HEK293 (cell line): ENCODE measurements around the gene F9.

Experiments
- CTCF ChIA-PET: fragments of 350-600 bp; formaldehyde crosslinking; extraction: SDS; loops from one replicate; lab custom pipeline; 2021; ENCODE audit warnings: antibody characterized with exemption; lab: Yijun Ruan, JAX
- POLR2A ChIA-PET: fragments of 300-600 bp; formaldehyde crosslinking; extraction: SDS; loops from one replicate; lab custom pipeline; 2020; ENCODE audit warnings: antibody characterized with exemption, inconsistent platforms; lab: Yijun Ruan, JAX
- H3K27ac ChIP-seq: fragments of 200-500 bp; sonication (Bioruptor generic); 2 replicates; pipeline ENCODE4 v1.5.1; 2014; ENCODE audit warnings: low read depth, low read length, control low read depth, inconsistent platforms; ENCODE audit errors: extremely low read depth
- H3K36me3 ChIP-seq, 2 experiments: fragments of 200-500 bp in 1 of 2; sonication (Bioruptor generic) in 1 of 2; 1 replicate in 1 of 2; 2 replicates in 1 of 2; pipeline ENCODE4 v1.5.1; 2014 to 2017; ENCODE audit warnings: inconsistent platforms in 2 of 2, low read length in 2 of 2; ENCODE audit not compliant: control insufficient read depth in 2 of 2, insufficient read depth in 1 of 2
- H3K4me1 ChIP-seq: fragments of 200-500 bp; sonication (Bioruptor generic); 2 replicates; pipeline ENCODE4 v1.5.1; 2014; ENCODE audit warnings: mild to moderate bottlenecking, low read length, inconsistent platforms; ENCODE audit not compliant: control insufficient read depth, insufficient read depth
- H3K4me3 ChIP-seq: 2 replicates; pipeline ENCODE4 v1.5.1; 2011; ENCODE audit warnings: low read depth, mild to moderate bottlenecking, control low read depth, low read length, moderate library complexity
- H3K9me3 ChIP-seq: fragments of 200-500 bp; sonication (Bioruptor generic); 2 replicates; pipeline ENCODE4 v1.5.1; 2014; ENCODE audit warnings: low read depth, low read length, inconsistent platforms; ENCODE audit not compliant: control insufficient read depth, insufficient read depth
- ATF2 ChIP-seq: fragments of 450-650 bp; formaldehyde crosslinking; IDR thresholded peaks from 2 replicates; pipeline ENCODE4 v1.5.1; 2016; ENCODE audit warnings: missing biosample characterization, missing genetic modification characterization, low read depth
- GLIS1 ChIP-seq: fragments of 450-650 bp; formaldehyde crosslinking; IDR thresholded peaks from 2 replicates; pipeline ENCODE4 v1.5.1; 2016; ENCODE audit warnings: missing biosample characterization, missing genetic modification characterization
- KLF1 ChIP-seq: fragments of 450-650 bp; formaldehyde crosslinking; IDR thresholded peaks from 2 replicates; pipeline ENCODE4 v1.5.1; 2016; ENCODE audit warnings: missing biosample characterization, missing genetic modification characterization
- KLF7 ChIP-seq: fragments of 450-650 bp; formaldehyde crosslinking; IDR thresholded peaks from 2 replicates; pipeline ENCODE4 v1.5.1; 2016; ENCODE audit warnings: missing biosample characterization, missing genetic modification characterization, borderline replicate concordance
- MYNN ChIP-seq: fragments of 450-650 bp; formaldehyde crosslinking; IDR thresholded peaks from 2 replicates; pipeline ENCODE4 v1.5.1; 2016; ENCODE audit warnings: missing biosample characterization, missing genetic modification characterization, borderline replicate concordance
- TSHZ1 ChIP-seq: fragments of 450-650 bp; formaldehyde crosslinking; IDR thresholded peaks from 2 replicates; pipeline ENCODE4 v1.5.1; 2016; ENCODE audit warnings: missing biosample characterization, missing genetic modification characterization, borderline replicate concordance
- ZFP41 ChIP-seq: fragments of 450-650 bp; formaldehyde crosslinking; IDR thresholded peaks from 2 replicates; pipeline ENCODE4 v1.5.1; 2016; ENCODE audit warnings: missing biosample characterization, missing genetic modification characterization, borderline replicate concordance
- ZNF133 ChIP-seq: fragments of 450-650 bp; formaldehyde crosslinking; IDR thresholded peaks from 2 replicates; pipeline ENCODE4 v1.5.1; 2016; ENCODE audit warnings: missing biosample characterization, missing genetic modification characterization
- ZNF174 ChIP-seq: fragments of 450-650 bp; formaldehyde crosslinking; IDR thresholded peaks from 2 replicates; pipeline ENCODE4 v1.5.0; 2017; ENCODE audit warnings: missing biosample characterization, mild to moderate bottlenecking, missing genetic modification characterization
- ZNF23 ChIP-seq: fragments of 450-650 bp; formaldehyde crosslinking; IDR thresholded peaks from 2 replicates; pipeline ENCODE4 v1.5.1; 2016; ENCODE audit warnings: missing biosample characterization, missing genetic modification characterization, borderline replicate concordance
- ZNF416 ChIP-seq: fragments of 450-650 bp; formaldehyde crosslinking; IDR thresholded peaks from 2 replicates; pipeline ENCODE4 v1.5.1; 2016; ENCODE audit warnings: missing biosample characterization, missing genetic modification characterization
- ZNF426 ChIP-seq: fragments of 450-650 bp; formaldehyde crosslinking; IDR thresholded peaks from 2 replicates; pipeline ENCODE4 v1.5.1; 2017; ENCODE audit warnings: missing biosample characterization, missing genetic modification characterization, mild to moderate bottlenecking, inconsistent platforms, moderate library complexity
- ZNF521 ChIP-seq: fragments of 450-650 bp; formaldehyde crosslinking; IDR thresholded peaks from 2 replicates; pipeline ENCODE4 v1.5.1; 2017; ENCODE audit warnings: missing biosample characterization, mild to moderate bottlenecking, missing genetic modification characterization
- ZNF529 ChIP-seq: fragments of 450-650 bp; formaldehyde crosslinking; IDR thresholded peaks from 2 replicates; pipeline ENCODE4 v1.5.1; 2017; ENCODE audit warnings: missing genetic modification characterization, missing biosample characterization; ENCODE audit not compliant: insufficient replicate concordance
- ZNF580 ChIP-seq: fragments of 450-650 bp; formaldehyde crosslinking; IDR thresholded peaks from 2 replicates; pipeline ENCODE4 v1.5.1; 2016; ENCODE audit warnings: missing biosample characterization, missing genetic modification characterization
- ZNF610 ChIP-seq: fragments of 450-650 bp; formaldehyde crosslinking; IDR thresholded peaks from 2 replicates; pipeline ENCODE4 v1.5.1; 2016; ENCODE audit warnings: missing biosample characterization, missing genetic modification characterization, borderline replicate concordance
- ZNF704 ChIP-seq: fragments of 450-650 bp; formaldehyde crosslinking; IDR thresholded peaks from 2 replicates; pipeline ENCODE4 v1.5.1; 2016; ENCODE audit warnings: missing biosample characterization, missing genetic modification characterization
- ZNF707 ChIP-seq: fragments of 450-650 bp; formaldehyde crosslinking; IDR thresholded peaks from 2 replicates; pipeline ENCODE4 v1.5.1; 2016; ENCODE audit warnings: missing biosample characterization, missing genetic modification characterization
- ZSCAN18 ChIP-seq: fragments of 450-650 bp; formaldehyde crosslinking; IDR thresholded peaks from 2 replicates; pipeline ENCODE4 v1.5.1; 2016; ENCODE audit warnings: missing biosample characterization, missing genetic modification characterization

F9 gene

GRCh38 chrX:139495324-139495723 is 35.2 kb upstream of the F9 start (continued):
- TF ChIP-seq ZNF521 (tag by site-specific recombination) = no peak
- no peak for TF ChIP-seq MYNN
- no peak for TF ChIP-seq KLF1 (tag by site-specific recombination)
- TF ChIP-seq ZNF610 = no peak
- TF ChIP-seq KLF7 (tag by site-specific recombination) = no peak
- TF ChIP-seq ZSCAN18 (tag by site-specific recombination) = no peak
- TF ChIP-seq ZFP41 = no peak
- no peak for TF ChIP-seq ZNF704 (tag by site-specific recombination)

GRCh38 chrX:139506333-139506732 is 24.2 kb upstream of the F9 start:
- H3K9me3 ChIP-seq = no peaks in the 10 kb centered on the region
- H3K27ac ChIP-seq = no peak overlapping the region
- POLR2A ChIA-PET = no interaction called here
- TF ChIP-seq ZNF23 (tag by site-specific recombination) (no peak), ZNF174 (tag by site-specific recombination) (no peak), GLIS1 (tag by site-specific recombination) (no peak), TSHZ1 (no peak), ATF2 (tag by site-specific recombination) (no peak), ZNF707 (tag by site-specific recombination) (no peak), ZNF580 (tag by site-specific recombination) (no peak), ZNF426 (tag by site-specific recombination) (no peak), ZNF133 (tag by site-specific recombination) (no peak), ZNF416 (no peak), ZNF529 (tag by site-specific recombination) (no peak)
- H3K4me1 ChIP-seq = no peaks in the 10 kb centered on the region
- H3K4me3 ChIP-seq = no peak overlapping the region
- CTCF ChIA-PET = no interaction called here
- H3K36me3 ChIP-seq = no peaks in the 10 kb centered on the region
